Measurements from ENCODE around the gene AMN. TPM values are rescaled to one million over a fixed set of nuclear protein-coding genes. Genes with fewer than 3 reads are reported as not detected.

AMN gene
- total RNA-seq, 6 experiments from 2014 or later, result 7.1 to 69.1 (median 28.6) TPM

- Histone ChIP-seq H3K27ac (no peak overlapping the region), H3K4me1 (peaks cover 0 to 12% (median 4%) of the 10 kb centered on the region in 4 donors), H3K4me3 (no peak overlapping the region), H3K36me3 (peaks cover 9 to 68% (median 40%) of the 10 kb centered on the region in 4 donors), H3K27me3 (no peaks in the 10 kb centered on the region), H3K9me3 (no peaks in the 10 kb centered on the region)
- no peak for TF ChIP-seq POLR2A (IDR thresholded peaks at IDR 0.05)
- TF ChIP-seq CTCF (IDR thresholded peaks at IDR 0.05), result no peak
- 85% methylated on average over 5 of the region's 16 CpGs for WGBS (ENCODE audit: insufficient coverage, low coverage, low lambda C conversion rate, missing lambda C conversion rate)
- ATAC-seq (no peak), DNase-seq (peak in 1 of 3 donors; percentile 42)
- intact Hi-C loops (cut with DNase I), result no loop called here
Measured at GRCh38 chr14:102943454-102943853, 21.0 kb downstream of the AMN start.

- 95% methylated on average over 7 of the region's 15 CpGs for WGBS (ENCODE audit: insufficient coverage, low coverage, low lambda C conversion rate, missing lambda C conversion rate)
Measured at GRCh38 chr14:102943979-102944378, 21.5 kb downstream of the AMN start.

GRCh38 chr14:102944448-102945330, 22.2 kb downstream of the AMN start:
- WGBS (ENCODE audit: insufficient coverage, low coverage, low lambda C conversion rate, missing lambda C conversion rate), result 98% methylated on average over 9 of the region's 36 CpGs
- Histone ChIP-seq H3K27ac (no peak overlapping the region), H3K4me3 (no peak overlapping the region), H3K27me3 (no peaks in the 10 kb centered on the region), H3K36me3 (peaks cover 9 to 71% (median 39%) of the 10 kb centered on the region in 4 donors), H3K9me3 (no peaks in the 10 kb centered on the region), H3K4me1 (peaks cover 0 to 12% (median 5%) of the 10 kb centered on the region in 4 donors)
- TF ChIP-seq POLR2A (IDR thresholded peaks at IDR 0.05), result no peak
- TF ChIP-seq CTCF (IDR thresholded peaks at IDR 0.05), result no peak
- peak in 1 of 3 donors; percentile 49 for DNase-seq
- ATAC-seq, result no peak
- intact Hi-C loops (cut with DNase I), result no loop called here

More at GRCh38 chr14:102943979-102944378, 21.5 kb downstream of the AMN start:
- H3K9me3 ChIP-seq, result no peaks in the 10 kb centered on the region
- ATAC-seq, result no peak
- peak in 1 of 3 donors; percentile 27 for DNase-seq
- intact Hi-C loops (cut with DNase I), result no loop called here
- H3K27me3 ChIP-seq, result no peaks in the 10 kb centered on the region
- TF ChIP-seq POLR2A (IDR thresholded peaks at IDR 0.05), result no peak
- H3K36me3 ChIP-seq, result peaks cover 9 to 71% (median 41%) of the 10 kb centered on the region in 4 donors
- no peak overlapping the region for H3K4me3 ChIP-seq
- H3K27ac ChIP-seq, result no peak overlapping the region
- H3K4me1 ChIP-seq, result peaks cover 0 to 12% (median 4%) of the 10 kb centered on the region in 4 donors

DNA sequence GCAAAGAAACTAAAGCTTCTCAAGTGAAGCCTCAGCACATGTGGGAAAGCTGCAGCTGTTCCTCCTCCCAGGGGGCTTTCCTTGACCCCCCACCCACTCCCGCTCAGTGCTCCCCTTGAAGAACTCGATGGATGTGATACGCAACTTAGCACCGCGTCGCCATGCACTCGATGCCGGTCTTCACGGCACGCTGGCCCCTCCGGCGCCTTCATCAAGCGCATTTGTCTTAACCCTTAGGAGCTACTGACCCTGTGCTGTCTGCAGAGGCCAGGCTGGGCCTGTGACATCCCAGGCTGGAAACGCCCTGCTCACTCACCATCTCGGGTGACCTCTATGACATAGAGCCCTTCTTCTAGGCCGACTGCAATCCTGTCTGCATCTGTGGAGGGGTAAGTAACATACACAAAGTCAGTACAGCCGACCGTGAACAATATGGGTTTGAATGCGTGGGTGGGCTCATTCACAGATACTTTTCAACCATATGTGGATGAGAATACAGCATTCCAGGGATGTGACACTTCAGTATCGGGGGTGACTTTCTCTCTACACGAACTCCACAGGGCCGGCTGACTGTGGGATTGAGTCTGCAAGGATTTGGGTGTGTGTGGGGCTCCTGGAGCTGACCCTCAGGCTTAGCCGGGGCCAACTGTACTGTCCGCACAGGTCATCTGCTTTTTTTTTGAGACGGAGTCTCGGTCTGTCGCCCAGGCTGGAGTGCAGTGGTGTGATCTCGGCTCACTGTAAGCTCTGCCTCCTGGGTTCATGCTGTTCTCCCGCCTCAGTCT, 23.1 kb downstream of the AMN start:
- WGBS (ENCODE audit: insufficient coverage, low coverage, low lambda C conversion rate, missing lambda C conversion rate), result 75% methylated on average over 11 of the region's 29 CpGs
- intact Hi-C loops (cut with DNase I), result no loop called here
- Histone ChIP-seq H3K27me3 (no peaks in the 10 kb centered on the region), H3K27ac (no peak overlapping the region), H3K9me3 (no peaks in the 10 kb centered on the region), H3K36me3 (peaks cover 9 to 76% (median 40%) of the 10 kb centered on the region in 4 donors), H3K4me3 (no peak overlapping the region), H3K4me1 (peaks cover 0 to 15% (median 7%) of the 10 kb centered on the region in 4 donors)
- DNase-seq, result peak in 1 of 3 donors; percentile 21
- ATAC-seq, result no peak
- TF ChIP-seq CTCF (IDR thresholded peaks at IDR 0.05), result no peak
- no peak for TF ChIP-seq POLR2A (IDR thresholded peaks at IDR 0.05)
